ENCODE measurements around the gene TYRO3. TPM values are rescaled to one million over a fixed set of nuclear protein-coding genes. Genes with fewer than 3 reads are reported as not detected.

TYRO3 gene
- total and polyA plus RNA-seq, 2 experiments from 2014 or later, result 71.0 to 109 TPM

DNA sequence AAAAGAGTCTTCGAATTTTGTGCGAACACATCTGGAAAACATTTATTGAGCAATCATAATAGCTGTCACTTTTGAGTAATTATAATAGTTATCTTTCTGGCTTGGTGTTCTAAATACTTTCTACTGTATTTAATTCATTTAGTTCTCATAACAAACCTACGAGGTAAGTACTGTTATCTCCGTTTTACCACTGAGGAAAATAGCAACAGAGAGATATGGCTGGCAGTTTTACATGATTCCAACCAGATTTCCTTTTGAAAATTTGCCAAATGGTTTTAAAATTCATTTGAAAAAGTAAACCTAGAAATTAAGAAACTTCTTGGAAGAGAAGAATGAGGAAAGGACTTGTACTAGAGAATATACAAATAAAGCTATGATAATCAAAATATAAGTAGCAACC, 63.9 kb downstream of the TYRO3 start:
- Histone ChIP-seq H3K9me3 (ENCODE audit: low read depth) (no peaks in the 10 kb centered on the region), H3K36me3 (replicated peaks; ENCODE audit: insufficient read depth, low read depth) (no peaks in the 10 kb centered on the region), H3K27me3 (no peaks in the 10 kb centered on the region), H3K27ac (no peak overlapping the region), H2AFZ (no peak overlapping the region), H3K4me2 (no peak overlapping the region), H3K4me3 (no peak overlapping the region), H3K4me1 (ENCODE audit: insufficient read depth) (no peaks in the 10 kb centered on the region), H3K9me2 (replicated peaks; ENCODE audit: insufficient read depth) (no peaks in the 10 kb centered on the region), H3K79me2 (peaks cover 16% of the 10 kb centered on the region), H4K20me1 (ENCODE audit: insufficient read depth, poor library complexity, severe bottlenecking) (no peaks in the 10 kb centered on the region)
- no peak for TF ChIP-seq EZH2phosphoT487 (IDR thresholded peaks at IDR 0.05; ENCODE audit: low read depth, severe bottlenecking, unreplicated experiment)
- TF ChIP-seq EZH2 (IDR thresholded peaks at IDR 0.05; ENCODE audit: borderline replicate concordance), result no peak
- TF ChIP-seq, protein P1, sequence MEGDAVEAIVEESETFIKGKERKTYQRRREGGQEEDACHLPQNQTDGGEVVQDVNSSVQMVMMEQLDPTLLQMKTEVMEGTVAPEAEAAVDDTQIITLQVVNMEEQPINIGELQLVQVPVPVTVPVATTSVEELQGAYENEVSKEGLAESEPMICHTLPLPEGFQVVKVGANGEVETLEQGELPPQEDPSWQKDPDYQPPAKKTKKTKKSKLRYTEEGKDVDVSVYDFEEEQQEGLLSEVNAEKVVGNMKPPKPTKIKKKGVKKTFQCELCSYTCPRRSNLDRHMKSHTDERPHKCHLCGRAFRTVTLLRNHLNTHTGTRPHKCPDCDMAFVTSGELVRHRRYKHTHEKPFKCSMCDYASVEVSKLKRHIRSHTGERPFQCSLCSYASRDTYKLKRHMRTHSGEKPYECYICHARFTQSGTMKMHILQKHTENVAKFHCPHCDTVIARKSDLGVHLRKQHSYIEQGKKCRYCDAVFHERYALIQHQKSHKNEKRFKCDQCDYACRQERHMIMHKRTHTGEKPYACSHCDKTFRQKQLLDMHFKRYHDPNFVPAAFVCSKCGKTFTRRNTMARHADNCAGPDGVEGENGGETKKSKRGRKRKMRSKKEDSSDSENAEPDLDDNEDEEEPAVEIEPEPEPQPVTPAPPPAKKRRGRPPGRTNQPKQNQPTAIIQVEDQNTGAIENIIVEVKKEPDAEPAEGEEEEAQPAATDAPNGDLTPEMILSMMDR (IDR thresholded peaks at IDR 0.05; ENCODE audit: poor library complexity), result no peak
- no peak for DNase-seq (ENCODE audit: low spot score)
- WGBS (ENCODE audit: low lambda C conversion rate, missing lambda C conversion rate), result 75% methylated on average over 4 of the region's 4 CpGs

DNA sequence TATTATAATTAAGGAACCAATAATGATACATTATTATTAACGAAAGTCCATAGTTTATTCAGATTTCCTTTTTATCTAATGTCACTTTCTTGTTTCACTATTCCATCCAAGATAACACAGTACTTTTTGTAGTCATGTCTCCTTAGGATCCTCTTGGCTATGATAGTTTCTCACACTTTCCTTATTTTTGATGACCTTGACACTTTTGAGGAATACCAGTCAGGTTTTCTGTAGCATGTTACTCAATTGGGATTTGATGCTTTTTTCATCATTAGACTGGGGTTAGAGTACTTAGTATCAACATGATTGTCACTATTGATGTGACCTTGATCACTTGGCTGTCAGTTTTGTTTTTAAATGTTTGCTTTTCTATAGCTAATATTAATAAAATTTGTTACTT, 68.2 kb downstream of the TYRO3 start:
- Histone ChIP-seq H3K4me3 (no peak overlapping the region), H3K4me1 (ENCODE audit: insufficient read depth) (no peaks in the 10 kb centered on the region), H3K36me3 (replicated peaks; ENCODE audit: insufficient read depth, low read depth) (no peaks in the 10 kb centered on the region), H3K27me3 (no peaks in the 10 kb centered on the region), H2AFZ (no peak overlapping the region), H4K20me1 (ENCODE audit: insufficient read depth, poor library complexity, severe bottlenecking) (no peaks in the 10 kb centered on the region), H3K79me2 (peaks cover 19% of the 10 kb centered on the region), H3K9me2 (replicated peaks; ENCODE audit: insufficient read depth) (no peaks in the 10 kb centered on the region), H3K27ac (no peak overlapping the region), H3K9me3 (ENCODE audit: low read depth) (no peaks in the 10 kb centered on the region), H3K4me2 (no peak overlapping the region)
- TF ChIP-seq EZH2phosphoT487 (IDR thresholded peaks at IDR 0.05; ENCODE audit: low read depth, severe bottlenecking, unreplicated experiment) (no peak), EZH2 (IDR thresholded peaks at IDR 0.05; ENCODE audit: borderline replicate concordance) (no peak)
- TF ChIP-seq, protein P1 (IDR thresholded peaks at IDR 0.05; ENCODE audit: poor library complexity), result no peak
- no peak for DNase-seq (ENCODE audit: low spot score)
- 100% methylated on average over 1 of the region's 1 CpG for WGBS (ENCODE audit: low lambda C conversion rate, missing lambda C conversion rate)

DNA sequence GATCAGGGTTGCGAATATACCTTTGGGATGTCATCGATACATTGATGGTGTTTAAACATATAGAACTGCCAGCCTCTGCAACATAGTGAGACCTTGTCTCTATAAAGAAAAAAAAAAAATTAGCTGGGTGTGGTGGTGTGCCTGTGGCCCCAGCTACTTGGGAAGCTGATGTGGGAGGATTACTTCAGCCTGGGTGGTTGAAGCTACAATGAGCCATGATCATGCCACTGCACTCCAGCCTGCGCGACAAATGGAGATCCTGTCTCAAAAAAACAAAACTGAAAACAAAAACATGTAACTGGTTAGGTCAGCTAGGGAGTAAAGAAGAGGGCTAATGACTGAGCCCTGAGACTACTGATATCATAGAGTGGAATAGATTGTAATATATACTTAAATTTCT, 70.5 kb downstream of the TYRO3 start:
- Histone ChIP-seq H3K9me3 (ENCODE audit: low read depth) (no peaks in the 10 kb centered on the region), H3K36me3 (replicated peaks; ENCODE audit: insufficient read depth, low read depth) (no peaks in the 10 kb centered on the region), H4K20me1 (ENCODE audit: insufficient read depth, poor library complexity, severe bottlenecking) (no peaks in the 10 kb centered on the region), H3K9me2 (replicated peaks; ENCODE audit: insufficient read depth) (no peaks in the 10 kb centered on the region), H3K4me1 (ENCODE audit: insufficient read depth) (no peaks in the 10 kb centered on the region), H3K4me3 (no peak overlapping the region), H3K27ac (no peak overlapping the region), H2AFZ (no peak overlapping the region), H3K27me3 (no peaks in the 10 kb centered on the region), H3K79me2 (peaks cover 29% of the 10 kb centered on the region), H3K4me2 (no peak overlapping the region)
- 91% methylated on average over 4 of the region's 4 CpGs for WGBS (ENCODE audit: low lambda C conversion rate, missing lambda C conversion rate)
- DNase-seq (ENCODE audit: low spot score), result no peak
- TF ChIP-seq, protein P1 (IDR thresholded peaks at IDR 0.05; ENCODE audit: poor library complexity), result no peak
- no peak for TF ChIP-seq EZH2 (IDR thresholded peaks at IDR 0.05; ENCODE audit: borderline replicate concordance)
- TF ChIP-seq EZH2phosphoT487 (IDR thresholded peaks at IDR 0.05; ENCODE audit: low read depth, severe bottlenecking, unreplicated experiment), result no peak

DNA sequence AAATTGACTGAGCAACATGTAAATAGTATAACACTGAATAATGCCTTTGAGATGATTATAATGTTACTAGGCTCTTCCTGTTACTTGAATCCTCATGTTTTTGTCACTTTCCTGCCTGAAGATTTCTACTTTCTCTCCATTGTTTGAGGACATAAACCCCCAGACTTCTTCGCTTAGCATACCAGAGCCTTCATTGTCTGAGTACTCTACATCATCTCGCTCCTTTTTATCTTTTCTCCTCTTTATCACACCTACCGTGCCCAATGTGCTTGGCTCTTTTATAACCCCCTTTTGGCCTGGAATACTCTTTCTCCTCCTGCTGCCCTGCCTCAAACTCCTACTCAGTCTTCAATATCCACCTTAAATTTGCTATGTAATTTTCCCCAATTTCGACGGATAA, 70.9 kb downstream of the TYRO3 start:
- WGBS (ENCODE audit: low lambda C conversion rate, missing lambda C conversion rate), result 60% methylated on average over 5 of the region's 5 CpGs
- no peaks in the 10 kb centered on the region for H3K27me3 ChIP-seq
- no peak overlapping the region for H3K27ac ChIP-seq
- no peak overlapping the region for H3K4me2 ChIP-seq
- TF ChIP-seq EZH2 (IDR thresholded peaks at IDR 0.05; ENCODE audit: borderline replicate concordance), result no peak
- TF ChIP-seq, protein P1 (IDR thresholded peaks at IDR 0.05; ENCODE audit: poor library complexity), result no peak
- TF ChIP-seq EZH2phosphoT487 (IDR thresholded peaks at IDR 0.05; ENCODE audit: low read depth, severe bottlenecking, unreplicated experiment), result no peak
- no peak overlapping the region for H3K4me3 ChIP-seq
- H3K36me3 ChIP-seq (replicated peaks; ENCODE audit: insufficient read depth, low read depth), result no peaks in the 10 kb centered on the region
- H4K20me1 ChIP-seq (ENCODE audit: insufficient read depth, poor library complexity, severe bottlenecking), result no peaks in the 10 kb centered on the region
- no peaks in the 10 kb centered on the region for H3K9me3 ChIP-seq (ENCODE audit: low read depth)
- DNase-seq (ENCODE audit: low spot score), result no peak
- no peaks in the 10 kb centered on the region for H3K4me1 ChIP-seq (ENCODE audit: insufficient read depth)
- H3K79me2 ChIP-seq, result peaks cover 29% of the 10 kb centered on the region
- no peak overlapping the region for H2AFZ ChIP-seq
- no peaks in the 10 kb centered on the region for H3K9me2 ChIP-seq (replicated peaks; ENCODE audit: insufficient read depth)

Measured in hepatocyte (in vitro differentiated cells).